NCI-H774 (cell line): ENCODE results near the gene CFP.

Experiments
- DNase-seq: peaks from one replicate; lab custom pipeline; 2025; lab: John Stamatoyannopoulos, UW

CFP gene

GRCh38 chrX:47574076-47574546, 55.6 kb downstream of the CFP start:
- DNase-seq = no peak

GRCh38 chrX:47573341-47574075, 56.2 kb downstream of the CFP start:
- no peak for DNase-seq
